Neutrophil (primary cell): ENCODE results near the gene ZIM2.
A peak's percentile ranks its signal among the peaks of the same experiment; 100 is the strongest.

ENCODE experiments used
- H3K27ac ChIP-seq: fragments of 200-600 bp; sonication (generic); 2 replicates; pipeline ENCODE4 v1.5.1; 2016; ENCODE audit warnings: mild to moderate bottlenecking, moderate library complexity
- H3K27me3 ChIP-seq: fragments of 200-600 bp; sonication (generic); 2 replicates; pipeline ENCODE4 v1.6.0; 2016; ENCODE audit warnings: mild to moderate bottlenecking
- H3K36me3 ChIP-seq: fragments of 200-600 bp; sonication (generic); 2 replicates; pipeline ENCODE4 v1.5.1; 2017
- H3K4me1 ChIP-seq, 2 experiments: fragments of 200-600 bp in 1 of 2; sonication (generic) in 1 of 2; 1 replicate in 1 of 2; 2 replicates in 1 of 2; pipeline versions ENCODE4 v1.5.1 to v1.6.1; 2013 to 2016; ENCODE audit warnings: low read depth in 1 of 2, low read length in 1 of 2, mild to moderate bottlenecking in 1 of 2, moderate library complexity in 1 of 2; ENCODE audit not compliant: control insufficient read depth in 1 of 2, insufficient read depth in 1 of 2
- H3K4me3 ChIP-seq, 2 experiments: fragments of 200-600 bp in 1 of 2; sonication (generic) in 1 of 2; 1 replicate in 1 of 2; 2 replicates in 1 of 2; pipeline ENCODE4 v1.5.1; 2013 to 2016; ENCODE audit warnings: low read depth in 1 of 2, low read length in 1 of 2, mild to moderate bottlenecking in 1 of 2, moderate library complexity in 1 of 2
- H3K9me3 ChIP-seq: fragments of 200-600 bp; sonication (generic); 2 replicates; pipeline ENCODE4 v1.5.1; 2016
- CTCF ChIP-seq: fragments of 200-600 bp; sonication (generic); IDR thresholded peaks from 2 replicates; pipeline ENCODE4 v1.5.1; 2016; ENCODE audit warnings: antibody characterized with exemption

Gene ZIM2

GRCh38 chr19:56848166-56848565, 7.6 kb upstream of the ZIM2 start:
- no peaks in the 10 kb centered on the region for H3K9me3 ChIP-seq
- no peak for TF ChIP-seq CTCF
- no peak overlapping the region for H3K4me3 ChIP-seq
- no peaks in the 10 kb centered on the region for H3K36me3 ChIP-seq
- no peaks in the 10 kb centered on the region for H3K4me1 ChIP-seq
- H3K27me3 ChIP-seq, result no peaks in the 10 kb centered on the region
- H3K27ac ChIP-seq, result no peak overlapping the region

- Histone ChIP-seq H3K27ac (no peak overlapping the region), H3K4me3 (no peak overlapping the region), H3K9me3 (peaks cover 36% of the 10 kb centered on the region), H3K27me3 (peaks cover 39% of the 10 kb centered on the region), H3K36me3 (no peaks in the 10 kb centered on the region), H3K4me1 (peaks cover 16 to 22% of the 10 kb centered on the region in 2 experiments)
- TF ChIP-seq CTCF, result no peak
Measured at GRCh38 chr19:56842412-56842811, 1.9 kb upstream of the ZIM2 start.

GRCh38 chr19:56841193-56841543, 642 bp upstream of the ZIM2 start:
- Histone ChIP-seq H3K4me3 (no peak overlapping the region), H3K9me3 (peaks cover 37% of the 10 kb centered on the region), H3K27ac (no peak overlapping the region), H3K27me3 (peaks cover 39% of the 10 kb centered on the region), H3K36me3 (no peaks in the 10 kb centered on the region), H3K4me1 (peaks cover 20 to 22% of the 10 kb centered on the region in 2 experiments)
- no peak for TF ChIP-seq CTCF

GRCh38 chr19:56839652-56840450, 675 bp downstream of the ZIM2 start:
- TF ChIP-seq CTCF, result no peak
- H3K9me3 ChIP-seq, result peaks cover 37% of the 10 kb centered on the region
- H3K36me3 ChIP-seq, result no peaks in the 10 kb centered on the region
- H3K4me1 ChIP-seq, result peaks cover 20 to 22% of the 10 kb centered on the region in 2 experiments
- H3K27ac ChIP-seq, result no peak overlapping the region
- H3K4me3 ChIP-seq, result peak overlapping the region; percentile 32 to 41
- H3K27me3 ChIP-seq, result peaks cover 39% of the 10 kb centered on the region

GRCh38 chr19:56838909-56839651, 1.4 kb downstream of the ZIM2 start:
- H3K36me3 ChIP-seq, result no peaks in the 10 kb centered on the region
- H3K4me1 ChIP-seq, result peaks cover 20 to 22% of the 10 kb centered on the region in 2 experiments
- peaks cover 39% of the 10 kb centered on the region for H3K27me3 ChIP-seq
- H3K9me3 ChIP-seq, result peaks cover 37% of the 10 kb centered on the region
- TF ChIP-seq CTCF, result no peak
- peak overlapping the region; percentile 32 to 41 for H3K4me3 ChIP-seq
- H3K27ac ChIP-seq, result no peak overlapping the region
